Prostate gland (tissue), 2 donors: ENCODE measurements around the gene PHKB.

Experiments
- CTCF ChIP-seq, 4 experiments: fragments of 200-600 bp in 2 of 4; fragments of 450-650 bp in 2 of 4; sonication (generic) in 2 of 4; IDR thresholded peaks; 1 replicate in 3 of 4; 2 replicates in 1 of 4; pipeline ENCODE4 v1.5.1; 2016 to 2019; ENCODE audit warnings: antibody characterized with exemption in 4 of 4, mild to moderate bottlenecking in 2 of 4, moderate library complexity in 2 of 4
- POLR2A ChIP-seq: fragments of 450-650 bp; IDR thresholded peaks from one replicate; pipeline ENCODE4 v1.6.1; 2016; ENCODE audit warnings: antibody characterized with exemption, mild to moderate bottlenecking
- POLR2AphosphoS5 ChIP-seq: sonication (generic); formaldehyde crosslinking; IDR thresholded peaks from one replicate; pipeline ENCODE4 v1.6.1; 2017; ENCODE audit warnings: antibody characterized with exemption

- no peak for TF ChIP-seq POLR2AphosphoS5
- TF ChIP-seq CTCF (IDR thresholded peaks at IDR 0.05), result no peak
- TF ChIP-seq POLR2A, result no peak
These were observed 215.6 kb downstream of the PHKB start for GRCh38 chr16:47676635-47677177.
